IMR-90 (cell line): ENCODE results near the gene PITPNM1. TPM values are rescaled to one million over a fixed set of nuclear protein-coding genes. Genes with fewer than 3 reads are reported as not detected.

Experiments
- ATAC-seq: fragments of 200-7000 bp; cut with Tn5 transposase; 2 replicates; pipeline ENCODE4 v1.9.1; 2020; ENCODE audit warnings: low read depth, mild to moderate bottlenecking, moderate library complexity
- BruUV-seq: library from RNA; stranded (reverse); fragments of 400-500 nt; replicated peaks from 2 replicates; lab custom pipeline; 2021; lab: Mats Ljungman, UMichigan
- CTCF ChIA-PET: fragments of 300-600 bp; formaldehyde crosslinking; extraction: SDS; loops from one replicate; lab custom pipeline; 2021; ENCODE audit warnings: antibody characterized with exemption; lab: Yijun Ruan, JAX
- POLR2A ChIA-PET: fragments of 300-600 bp; sonication (Branson Sonifier 250); formaldehyde crosslinking; loops from one replicate; lab custom pipeline; 2022; ENCODE audit warnings: antibody characterized with exemption; ENCODE audit not compliant: unreplicated experiment; lab: Charles Lee
- DNase-seq: peaks from one replicate; pipeline ENCODE4 v3.0.0; 2013
- H2AFZ ChIP-seq: replicated peaks from 2 replicates; pipeline ENCODE3; 2013; ENCODE audit warnings: low read length, mild to moderate bottlenecking; ENCODE audit not compliant: poor library complexity
- H2AK5ac ChIP-seq: 2 replicates; pipeline ENCODE4 v1.6.1; 2013; ENCODE audit warnings: low read depth, low read length, inconsistent platforms
- H2AK9ac ChIP-seq: replicated peaks from 2 replicates; pipeline ENCODE3; 2013; ENCODE audit warnings: mild to moderate bottlenecking, low read depth, low read length, moderate library complexity; ENCODE audit not compliant: poor library complexity
- H2BK120ac ChIP-seq: 2 replicates; pipeline ENCODE4 v1.6.1; 2013; ENCODE audit warnings: low read depth, low read length, inconsistent platforms
- H2BK15ac ChIP-seq: 3 replicates; pipeline ENCODE4 v1.6.1; 2013; ENCODE audit warnings: low read depth, low read length, inconsistent platforms
- H2BK20ac ChIP-seq: 2 replicates; pipeline ENCODE4 v1.6.1; 2013; ENCODE audit warnings: low read depth, mild to moderate bottlenecking, inconsistent platforms, low read length, moderate library complexity
- H2BK5ac ChIP-seq: 2 replicates; pipeline ENCODE4 v1.6.1; 2013; ENCODE audit warnings: mild to moderate bottlenecking, low read depth, low read length, inconsistent platforms; ENCODE audit not compliant: poor library complexity, severe bottlenecking
- H3K14ac ChIP-seq: replicated peaks from 2 replicates; pipeline ENCODE4 v1.6.1; 2013; ENCODE audit warnings: low read depth, low read length, inconsistent platforms
- H3K18ac ChIP-seq: 2 replicates; pipeline ENCODE4 v1.6.1; 2013; ENCODE audit warnings: low read depth, low read length, control low read depth
- H3K23ac ChIP-seq: 2 replicates; pipeline ENCODE4 v1.6.1; 2013; ENCODE audit warnings: low read depth, low read length, inconsistent platforms
- H3K27ac ChIP-seq: 2 replicates; pipeline ENCODE4 v1.5.1; 2013; ENCODE audit warnings: mild to moderate bottlenecking, control low read depth, low read length; ENCODE audit not compliant: insufficient read depth
- H3K27me3 ChIP-seq: 2 replicates; pipeline ENCODE4 v1.6.1; 2013; ENCODE audit warnings: low read length; ENCODE audit not compliant: control insufficient read depth, insufficient read depth
- H3K36me3 ChIP-seq: 2 replicates; pipeline ENCODE4 v1.6.1; 2013; ENCODE audit warnings: low read length, mixed read lengths; ENCODE audit not compliant: control insufficient read depth, insufficient read depth
- H3K4ac ChIP-seq: 2 replicates; pipeline ENCODE4 v1.6.1; 2013; ENCODE audit warnings: low read depth, low read length, inconsistent platforms
- H3K4me1 ChIP-seq: 2 replicates; pipeline ENCODE4 v1.6.1; 2013; ENCODE audit warnings: low read length, mixed read lengths; ENCODE audit not compliant: control insufficient read depth, insufficient read depth
- H3K4me2 ChIP-seq: 2 replicates; pipeline ENCODE4 v1.6.1; 2013; ENCODE audit warnings: low read depth, mild to moderate bottlenecking, control low read depth, low read length, moderate library complexity
- H3K4me3 ChIP-seq: 2 replicates; pipeline ENCODE4 v1.5.1; 2013; ENCODE audit warnings: low read depth, mild to moderate bottlenecking, control low read depth, low read length, moderate library complexity; ENCODE audit not compliant: insufficient read depth
- H3K56ac ChIP-seq: 2 replicates; pipeline ENCODE4 v1.6.1; 2013; ENCODE audit warnings: low read length, inconsistent platforms; ENCODE audit not compliant: insufficient read depth; ENCODE audit errors: extremely low read depth
- H3K79me1 ChIP-seq, 2 experiments: 2 replicates each; pipeline ENCODE4 v1.6.1; 2013; ENCODE audit warnings: low read length in 2 of 2, inconsistent platforms in 1 of 2, low read depth in 1 of 2
- H3K9ac ChIP-seq: 2 replicates; pipeline ENCODE4 v1.6.1; 2013; ENCODE audit warnings: low read depth, low read length, control low read depth
- H3K9me1 ChIP-seq: 2 replicates; pipeline ENCODE4 v1.6.1; 2013; ENCODE audit warnings: low read length, inconsistent platforms; ENCODE audit not compliant: insufficient read depth
- H3K9me3 ChIP-seq: 2 replicates; pipeline ENCODE4 v1.6.1; 2013; ENCODE audit warnings: low read length; ENCODE audit not compliant: control insufficient read depth, insufficient read depth
- H4K20me1 ChIP-seq: 2 replicates; pipeline ENCODE4 v1.6.1; 2013; ENCODE audit warnings: low read length, inconsistent platforms; ENCODE audit not compliant: insufficient read depth
- H4K5ac ChIP-seq: 2 replicates; pipeline ENCODE4 v1.6.1; 2013; ENCODE audit warnings: mild to moderate bottlenecking, low read depth, low read length, control low read depth
- H4K8ac ChIP-seq, 2 experiments: 2 replicates each; pipeline ENCODE4 v1.6.1; 2013; ENCODE audit warnings: low read depth in 2 of 2, low read length in 2 of 2, control low read depth in 1 of 2, inconsistent platforms in 1 of 2
- H4K91ac ChIP-seq: 2 replicates; pipeline ENCODE4 v1.6.1; 2013; ENCODE audit warnings: low read depth, low read length, inconsistent platforms; ENCODE audit not compliant: insufficient read depth
- BHLHE40 ChIP-seq: fragments of 150-350 bp; IDR thresholded peaks from 2 replicates; pipeline ENCODE4 v1.6.1; 2016; ENCODE audit warnings: mild to moderate bottlenecking, low read depth, low read length
- CEBPB ChIP-seq: IDR thresholded peaks from 2 replicates; pipeline ENCODE4 v1.6.1; 2012; ENCODE audit warnings: low read depth, low read length, improper control_type of control experiment
- CHD1 ChIP-seq: IDR thresholded peaks from 2 replicates; pipeline ENCODE4 v1.6.1; 2012; ENCODE audit warnings: low read depth, low read length, improper control_type of control experiment
- FOS ChIP-seq: fragments of 150-350 bp; IDR thresholded peaks from 2 replicates; pipeline ENCODE4 v1.6.1; 2016; ENCODE audit warnings: low read depth, low read length
- MAFK ChIP-seq: IDR thresholded peaks from 2 replicates; pipeline ENCODE4 v1.6.1; 2012; ENCODE audit warnings: low read depth, low read length, improper control_type of control experiment
- MAZ ChIP-seq: IDR thresholded peaks from 2 replicates; pipeline ENCODE4 v1.6.1; 2012; ENCODE audit warnings: low read depth, mild to moderate bottlenecking, low read length, improper control_type of control experiment, moderate library complexity, borderline replicate concordance
- NFE2L2 ChIP-seq: fragments of 150-350 bp; IDR thresholded peaks from 2 replicates; pipeline ENCODE4 v1.6.1; 2016; ENCODE audit warnings: low read depth, mild to moderate bottlenecking, low read length
- POLR2A ChIP-seq: IDR thresholded peaks from 2 replicates; pipeline ENCODE4 v1.6.1; 2012; ENCODE audit warnings: mild to moderate bottlenecking, low read depth, low read length
- RAD21 ChIP-seq: IDR thresholded peaks from 2 replicates; pipeline ENCODE4 v1.6.1; 2012; ENCODE audit warnings: low read length, improper control_type of control experiment
- RCOR1 ChIP-seq: IDR thresholded peaks from 2 replicates; pipeline ENCODE4 v1.6.1; 2012; ENCODE audit warnings: mild to moderate bottlenecking, low read length, improper control_type of control experiment; ENCODE audit not compliant: insufficient replicate concordance
- RFX5 ChIP-seq: IDR thresholded peaks from 2 replicates; pipeline ENCODE4 v1.8.0; 2012; ENCODE audit warnings: low read depth, mild to moderate bottlenecking, low read length, moderate library complexity
- SMC3 ChIP-seq: fragments of 150-350 bp; IDR thresholded peaks from 2 replicates; pipeline ENCODE4 v1.6.1; 2016; ENCODE audit warnings: low read depth, mild to moderate bottlenecking, antibody characterized with exemption, low read length, moderate library complexity
- WGBS, 2 experiments: methylation state at CpG; one replicate each; pipeline versions ENCODE4 v1.1.5 to v1.1.7; 2013; ENCODE audit warnings: missing lambda C conversion rate in 2 of 2; ENCODE audit not compliant: insufficient read length in 1 of 2; ENCODE audit errors: extremely low coverage in 2 of 2; 5-methylcytosine and 5-hydroxymethylcytosine counted together
- dilution Hi-C: fragments of 300-500 bp; cut with HindIII; formaldehyde crosslinking; loops from one replicate; pipeline ENCODE4 v1.14.3; 2018; ENCODE audit warnings: low sequenced_read_pairs; ENCODE audit not compliant: unreplicated experiment
- in situ Hi-C: fragments of 300-500 bp; cut with MboI; formaldehyde crosslinking; loops from 3 replicates; pipeline ENCODE4 v1.14.3; 2019; ENCODE audit warnings: low sequenced_read_pairs, inconsistent platforms, mixed read lengths
- intact Hi-C: fragments of 100-400 bp; cut with micrococcal nuclease; formaldehyde crosslinking; loops from 2 replicates; pipeline ENCODE4 v1.10.0; 2022
- polyA plus RNA-seq, 3 experiments: library from polyadenylated mRNA; depleted of rRNA; stranded (reverse); fragments of >200 nt; gene quantifications; 2 replicates each; pipeline ENCODE4 v1.2.3, GENCODE V29; 2012; ENCODE audit warnings: low replicate concordance in 1 of 3
- total RNA-seq: library from RNA; depleted of rRNA; stranded (reverse); fragments of >200 nt; gene quantifications from 2 replicates; pipeline ENCODE4 v1.2.3, GENCODE V29; 2012
- TF ChIP-seq, protein P1 (sequence below): fragments of 150-350 bp; IDR thresholded peaks from 2 replicates; pipeline ENCODE4 v1.6.1; 2017; ENCODE audit warnings: mild to moderate bottlenecking, antibody characterized with exemption, low read length, low read depth
- TF ChIP-seq, protein P2 (sequence below): conservative IDR thresholded peaks from 2 replicates; pipeline ENCODE4 v1.5.1; 2012; ENCODE audit warnings: mild to moderate bottlenecking, low read depth, low read length, improper control_type of control experiment
- TF ChIP-seq, protein P3 (sequence below): fragments of 150-350 bp; IDR thresholded peaks from 2 replicates; pipeline ENCODE4 v1.6.1; 2016; ENCODE audit warnings: low read depth, mild to moderate bottlenecking, low read length, moderate library complexity, borderline replicate concordance

The PITPNM1 gene
- total and polyA plus RNA-seq, 2 of the 4 experiments (the other 2 are of a cell fraction): 5.0 to 15.4 TPM

DNA sequence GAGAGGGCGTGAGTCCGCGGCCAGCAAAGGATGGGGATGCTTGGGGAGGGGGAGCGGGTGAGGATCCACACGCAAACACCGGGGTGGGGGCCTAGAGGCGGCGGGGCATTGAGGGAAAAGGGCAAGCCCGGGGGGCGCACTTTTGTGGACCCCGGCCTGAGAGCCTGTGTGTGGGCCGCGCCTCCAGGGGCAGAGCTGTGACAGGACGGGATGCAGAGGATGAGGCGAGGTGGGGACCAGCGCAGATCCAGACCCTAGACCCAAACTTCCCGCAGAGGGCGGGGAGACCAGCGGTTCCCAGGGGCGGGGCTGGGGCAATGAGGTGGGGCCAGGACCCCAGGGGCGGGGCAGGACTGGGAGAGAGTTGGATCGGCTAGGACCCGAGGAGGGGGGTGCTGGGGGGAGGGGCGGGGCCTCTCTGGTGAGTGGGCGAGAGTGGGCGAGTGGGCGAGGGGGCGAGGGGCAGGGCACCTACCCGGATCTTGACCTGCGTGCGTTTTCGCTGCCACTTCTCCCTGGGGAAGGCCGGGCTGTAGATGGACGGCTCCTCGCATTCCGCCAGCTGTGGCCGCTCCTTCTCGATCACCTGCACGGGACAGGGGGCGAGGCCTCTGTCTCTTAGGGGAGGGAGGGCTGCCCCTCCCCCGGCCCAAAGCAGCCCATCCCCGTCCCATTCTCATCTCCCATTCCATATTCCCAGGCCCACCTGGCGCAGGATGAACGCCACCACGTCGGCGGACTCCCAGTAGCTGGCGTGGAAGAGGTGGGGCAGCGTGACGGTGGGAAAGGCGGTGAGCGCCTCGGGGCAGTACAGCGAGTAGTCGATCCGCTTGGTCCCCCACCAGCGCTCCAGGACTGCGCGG, 10.6 kb downstream of the PITPNM1 start:
- no peaks in the 10 kb centered on the region for H3K27me3 ChIP-seq
- in situ Hi-C loops: no loop called here
- TF ChIP-seq, protein P1, sequence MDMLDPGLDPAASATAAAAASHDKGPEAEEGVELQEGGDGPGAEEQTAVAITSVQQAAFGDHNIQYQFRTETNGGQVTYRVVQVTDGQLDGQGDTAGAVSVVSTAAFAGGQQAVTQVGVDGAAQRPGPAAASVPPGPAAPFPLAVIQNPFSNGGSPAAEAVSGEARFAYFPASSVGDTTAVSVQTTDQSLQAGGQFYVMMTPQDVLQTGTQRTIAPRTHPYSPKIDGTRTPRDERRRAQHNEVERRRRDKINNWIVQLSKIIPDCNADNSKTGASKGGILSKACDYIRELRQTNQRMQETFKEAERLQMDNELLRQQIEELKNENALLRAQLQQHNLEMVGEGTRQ: no peak
- TF ChIP-seq, protein P2, sequence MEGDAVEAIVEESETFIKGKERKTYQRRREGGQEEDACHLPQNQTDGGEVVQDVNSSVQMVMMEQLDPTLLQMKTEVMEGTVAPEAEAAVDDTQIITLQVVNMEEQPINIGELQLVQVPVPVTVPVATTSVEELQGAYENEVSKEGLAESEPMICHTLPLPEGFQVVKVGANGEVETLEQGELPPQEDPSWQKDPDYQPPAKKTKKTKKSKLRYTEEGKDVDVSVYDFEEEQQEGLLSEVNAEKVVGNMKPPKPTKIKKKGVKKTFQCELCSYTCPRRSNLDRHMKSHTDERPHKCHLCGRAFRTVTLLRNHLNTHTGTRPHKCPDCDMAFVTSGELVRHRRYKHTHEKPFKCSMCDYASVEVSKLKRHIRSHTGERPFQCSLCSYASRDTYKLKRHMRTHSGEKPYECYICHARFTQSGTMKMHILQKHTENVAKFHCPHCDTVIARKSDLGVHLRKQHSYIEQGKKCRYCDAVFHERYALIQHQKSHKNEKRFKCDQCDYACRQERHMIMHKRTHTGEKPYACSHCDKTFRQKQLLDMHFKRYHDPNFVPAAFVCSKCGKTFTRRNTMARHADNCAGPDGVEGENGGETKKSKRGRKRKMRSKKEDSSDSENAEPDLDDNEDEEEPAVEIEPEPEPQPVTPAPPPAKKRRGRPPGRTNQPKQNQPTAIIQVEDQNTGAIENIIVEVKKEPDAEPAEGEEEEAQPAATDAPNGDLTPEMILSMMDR: no peak
- TF ChIP-seq CHD1 (no peak), SMC3 (no peak), NFE2L2 (no peak), RCOR1 (no peak), RFX5 (no peak), RAD21 (no peak), MAZ (no peak), POLR2A (no peak), FOS (no peak), BHLHE40 (no peak), MAFK (no peak), CEBPB (no peak)
- TF ChIP-seq, protein P3, sequence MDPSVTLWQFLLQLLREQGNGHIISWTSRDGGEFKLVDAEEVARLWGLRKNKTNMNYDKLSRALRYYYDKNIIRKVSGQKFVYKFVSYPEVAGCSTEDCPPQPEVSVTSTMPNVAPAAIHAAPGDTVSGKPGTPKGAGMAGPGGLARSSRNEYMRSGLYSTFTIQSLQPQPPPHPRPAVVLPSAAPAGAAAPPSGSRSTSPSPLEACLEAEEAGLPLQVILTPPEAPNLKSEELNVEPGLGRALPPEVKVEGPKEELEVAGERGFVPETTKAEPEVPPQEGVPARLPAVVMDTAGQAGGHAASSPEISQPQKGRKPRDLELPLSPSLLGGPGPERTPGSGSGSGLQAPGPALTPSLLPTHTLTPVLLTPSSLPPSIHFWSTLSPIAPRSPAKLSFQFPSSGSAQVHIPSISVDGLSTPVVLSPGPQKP: no peak

More for the DNA sequence above, 10.6 kb downstream of the PITPNM1 start:
- Histone ChIP-seq H3K9ac (no peak overlapping the region), H2BK20ac (no peak overlapping the region), H3K4me2 (no peak overlapping the region), H2BK5ac (no peak overlapping the region), H3K23ac (no peak overlapping the region), H3K18ac (no peak overlapping the region), H3K9me1 (peaks cover 3% of the 10 kb centered on the region; the same call in 1 of the 2 replicates), H4K5ac (no peak overlapping the region), H3K79me1 (no peaks in the 10 kb centered on the region), H4K91ac (no peak overlapping the region), H2BK15ac (no peak overlapping the region), H4K8ac (no peak overlapping the region), H3K14ac (no peak overlapping the region), H2AFZ (no peak overlapping the region), H3K4me3 (no peak overlapping the region), H2AK9ac (no peak overlapping the region), H2BK120ac (no peak overlapping the region), H3K4ac (no peak overlapping the region), H4K20me1 (no peaks in the 10 kb centered on the region; the same call in 1 of the 2 replicates), H3K4me1 (no peaks in the 10 kb centered on the region), H3K27ac (no peak overlapping the region), H3K36me3 (peaks cover 56% of the 10 kb centered on the region), H3K56ac (no peak overlapping the region), H3K9me3 (no peaks in the 10 kb centered on the region), H2AK5ac (no peak overlapping the region)
- 92% methylated on average over 11 of the region's 59 CpGs; no CpG with 5 or more reads in 1 of the 2 experiments for WGBS, 2 experiments
- BruUV-seq: no TSS peak
- intact Hi-C loops (no loop called here), dilution Hi-C loops (no loop called here)
- ChIA-PET POLR2A (no interaction called here), CTCF (no interaction called here)
- DNase-seq (no peak), ATAC-seq (no peak)
